Kidney (tissue), 14 donors: ENCODE results near the gene HBZ. TPM values are rescaled to one million over a fixed set of nuclear protein-coding genes. Genes with fewer than 3 reads are reported as not detected.

Source experiments
- DNase-seq, 5 donors: peaks; one replicate each; pipeline ENCODE4 v3.0.0-alpha.2; 2013 to 2020
- FAIRE-seq: peaks from 2 replicates; lab custom pipeline; 2012; peaks lifted over from hg19 to GRCh38; lab: Jason Lieb, UNC
- H3K27ac ChIP-seq, 2 donors: one replicate each; pipeline ENCODE4 v1.7.0; 2013; ENCODE audit warnings: low read depth in 2 of 2, low read length in 2 of 2, inconsistent platforms in 1 of 2
- H3K27me3 ChIP-seq: one replicate; pipeline ENCODE4 v1.7.1; 2013; ENCODE audit warnings: low read length, inconsistent platforms; ENCODE audit not compliant: control insufficient read depth, insufficient read depth
- H3K36me3 ChIP-seq, 3 donors: one replicate each; pipeline versions ENCODE4 v1.7.0 to v1.7.1; 2013; ENCODE audit warnings: low read length in 3 of 3, control low read depth in 1 of 3, inconsistent platforms in 1 of 3; ENCODE audit not compliant: insufficient read depth in 3 of 3, control insufficient read depth in 2 of 3
- H3K4me1 ChIP-seq, 3 donors: one replicate each; pipeline versions ENCODE4 v1.7.0 to v1.7.1; 2013; ENCODE audit warnings: low read length in 3 of 3, inconsistent platforms in 1 of 3, low read depth in 1 of 3; ENCODE audit not compliant: control insufficient read depth in 2 of 3, insufficient read depth in 2 of 3
- H3K4me3 ChIP-seq, 3 donors: one replicate each; pipeline versions ENCODE4 v1.7.0 to v1.8.1; 2013; ENCODE audit warnings: low read length in 3 of 3, control low read depth in 1 of 3, inconsistent platforms in 1 of 3
- H3K9ac ChIP-seq, 3 donors: one replicate each; pipeline versions ENCODE4 v1.7.0 to v1.7.1; 2013; ENCODE audit warnings: low read length in 3 of 3, control low read depth in 1 of 3, inconsistent platforms in 1 of 3
- H3K9me3 ChIP-seq, 3 donors: one replicate each; pipeline versions ENCODE4 v1.7.0 to v1.7.1; 2013; ENCODE audit warnings: low read length in 3 of 3, control low read depth in 1 of 3, inconsistent platforms in 1 of 3; ENCODE audit not compliant: control insufficient read depth in 2 of 3, insufficient read depth in 1 of 3
- CTCF ChIP-seq: IDR thresholded peaks from 3 replicates; pipeline ENCODE4 v1.5.1; 2012; ENCODE audit warnings: mild to moderate bottlenecking, moderate library complexity, borderline replicate concordance; ENCODE audit not compliant: insufficient read depth; ENCODE audit errors: extremely low read depth
- intact Hi-C: fragments of 100-400 bp; cut with DNase I; formaldehyde crosslinking; loops from one replicate; pipeline ENCODE4 v1.11.1; 2022
- polyA plus RNA-seq: library from polyadenylated mRNA; stranded (reverse); fragments of 350-450 nt; fragmentation: Illumina TruSeq; extraction: RNeasy Lipid Tissue Mini Kit (QIAGEN cat#74804); gene quantifications from one replicate; pipeline ENCODE4 v1.2.3, GENCODE V29; 2014; ENCODE audit warnings: low read depth, low replicate concordance; ENCODE audit not compliant: insufficient read depth
- total RNA-seq: library from RNA; stranded (reverse); fragmentation: NEBNext Ultra II Directional; extraction: Animal tissue kit (Norgen Biotek cat#: 25700); gene quantifications from one replicate; pipeline ENCODE4 v1.2.1, GENCODE V29; 2021
- donor health status: control.
- donor health status: control.
- donor health status: control.
- donor health status: control.
- donor health status: control.
- donor health status: DM: yes; HTN: yes; CAD: no.
- donor health status: Normal renal cell carcinoma (clear cell type).

The HBZ gene
- total and polyA plus RNA-seq, 2 donors from 2014 or later: not detected

- Histone ChIP-seq H3K4me3 (no peak overlapping the region), H3K27me3 (no peaks in the 10 kb centered on the region), H3K27ac (no peak overlapping the region), H3K4me1 (no peaks in the 10 kb centered on the region), H3K9ac (no peak overlapping the region), H3K36me3 (no peaks in the 10 kb centered on the region), H3K9me3 (no peaks in the 10 kb centered on the region)
- no peak for TF ChIP-seq CTCF
- intact Hi-C loops: no loop called here
- DNase-seq (no peak), FAIRE-seq (no peak)
Observed at GRCh38 chr16:143047-143446, 9.4 kb upstream of the HBZ start.

DNA sequence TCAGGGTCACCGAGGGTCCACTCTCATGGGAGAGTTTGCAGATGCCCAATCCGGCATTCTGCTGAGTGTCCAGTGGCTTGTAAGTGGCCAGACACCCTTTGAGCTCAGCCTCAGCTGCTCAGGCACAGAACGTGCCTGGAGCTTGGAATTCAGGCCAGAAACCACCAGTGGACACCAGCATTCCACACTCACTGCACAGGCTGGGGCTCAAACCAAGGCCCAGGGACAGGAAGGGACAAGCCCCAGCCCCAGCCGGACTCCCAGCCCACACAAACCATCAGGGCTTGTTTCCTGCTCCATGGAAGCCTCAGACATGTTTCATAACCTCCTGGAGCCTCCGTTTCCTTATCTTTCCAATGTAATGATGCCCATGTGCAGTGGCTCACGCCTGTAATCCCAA, 9.0 kb upstream of the HBZ start:
- no peak for TF ChIP-seq CTCF
- intact Hi-C loops: no loop called here
- Histone ChIP-seq H3K27me3 (no peaks in the 10 kb centered on the region), H3K27ac (no peak overlapping the region), H3K36me3 (no peaks in the 10 kb centered on the region), H3K9me3 (no peaks in the 10 kb centered on the region), H3K4me1 (no peaks in the 10 kb centered on the region), H3K9ac (no peak overlapping the region), H3K4me3 (no peak overlapping the region)
- no peak for FAIRE-seq
- DNase-seq: no peak

DNA sequence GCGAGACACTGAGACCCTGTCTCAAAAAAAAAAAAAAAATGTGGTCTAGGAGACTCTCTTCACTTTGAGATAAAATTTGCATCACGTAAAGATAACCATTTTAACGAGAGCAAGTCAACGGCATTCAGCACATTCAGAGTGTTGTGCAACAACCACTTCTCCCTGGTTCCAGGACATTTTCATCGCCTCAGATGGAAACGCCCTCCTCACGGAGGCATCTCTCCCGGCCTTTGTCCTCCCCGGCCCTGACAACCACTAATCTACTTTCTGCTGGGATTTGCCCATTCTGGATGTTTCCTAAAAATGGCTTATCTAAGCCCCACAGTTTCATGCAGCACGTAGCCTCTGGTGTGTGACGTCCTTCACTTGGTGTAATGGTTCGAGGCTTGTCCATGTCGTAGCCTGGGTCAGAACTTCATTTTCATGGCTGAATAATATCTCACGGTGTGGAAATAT, 7.6 kb upstream of the HBZ start:
- no peaks in the 10 kb centered on the region for H3K9me3 ChIP-seq
- FAIRE-seq (no peak), DNase-seq (no peak)
- no peak overlapping the region for H3K9ac ChIP-seq
- H3K36me3 ChIP-seq: no peaks in the 10 kb centered on the region
- no peaks in the 10 kb centered on the region for H3K27me3 ChIP-seq
- no peaks in the 10 kb centered on the region for H3K4me1 ChIP-seq
- H3K27ac ChIP-seq: no peak overlapping the region
- intact Hi-C loops: no loop called here
- TF ChIP-seq CTCF: no peak
- H3K4me3 ChIP-seq: no peak overlapping the region

DNA sequence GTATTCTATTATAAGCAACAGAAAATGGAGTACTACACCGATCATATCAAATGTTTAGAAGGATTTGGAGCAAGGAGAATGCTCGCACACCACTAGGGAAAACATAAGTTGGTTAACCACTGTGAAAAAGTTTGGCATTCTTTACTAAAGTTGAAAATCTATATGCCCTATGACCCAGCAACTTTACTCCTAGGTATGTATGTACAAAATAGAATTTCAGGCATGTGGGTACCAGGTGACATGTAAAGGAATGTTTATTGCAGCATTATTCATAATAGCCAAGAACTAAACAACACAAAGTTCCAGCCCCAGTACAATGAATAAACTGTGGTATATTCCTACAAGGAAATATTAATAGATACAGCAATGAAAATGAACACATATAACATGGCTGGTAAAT, 5.8 kb upstream of the HBZ start:
- Histone ChIP-seq H3K9ac (no peak overlapping the region), H3K27ac (no peak overlapping the region), H3K36me3 (no peaks in the 10 kb centered on the region), H3K9me3 (no peaks in the 10 kb centered on the region), H3K4me3 (no peak overlapping the region), H3K27me3 (no peaks in the 10 kb centered on the region), H3K4me1 (no peaks in the 10 kb centered on the region)
- intact Hi-C loops: no loop called here
- DNase-seq (no peak), FAIRE-seq (no peak)
- TF ChIP-seq CTCF: no peak
